HG03097 (cell line): ENCODE results near the gene WDR12.
"Not testable (repeated sequence)": the region's sequence is repeated elsewhere in the genome, so short reads cannot be mapped to it uniquely, and the experiment has no call there.

Experiments
- ATAC-seq: cut with Tn5 transposase; IDR thresholded peaks from one replicate; pipeline ENCODE4 v1.9.1; 2021; ENCODE audit not compliant: unreplicated experiment, low FRiP score

Gene WDR12

DNA sequence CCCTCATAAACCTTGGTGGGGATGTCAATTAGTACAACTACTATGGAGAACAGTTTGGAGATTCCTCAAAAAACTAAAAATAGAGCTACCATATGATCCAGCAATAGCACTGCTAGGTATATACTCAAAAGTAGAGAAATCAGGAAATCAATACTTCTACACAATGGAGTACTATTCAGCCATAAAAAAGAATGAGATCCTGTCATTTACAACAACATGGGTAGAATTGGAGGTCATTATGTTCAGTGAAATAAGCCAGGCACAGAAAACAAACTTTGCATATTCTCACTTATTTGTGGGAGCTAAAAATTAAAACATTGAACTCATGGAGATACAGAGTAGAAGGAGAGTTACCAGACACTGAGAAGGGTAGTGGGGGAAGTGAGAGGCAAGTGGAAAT, 6.0 kb downstream of the WDR12 start:
- ATAC-seq = not testable (repeated sequence)

DNA sequence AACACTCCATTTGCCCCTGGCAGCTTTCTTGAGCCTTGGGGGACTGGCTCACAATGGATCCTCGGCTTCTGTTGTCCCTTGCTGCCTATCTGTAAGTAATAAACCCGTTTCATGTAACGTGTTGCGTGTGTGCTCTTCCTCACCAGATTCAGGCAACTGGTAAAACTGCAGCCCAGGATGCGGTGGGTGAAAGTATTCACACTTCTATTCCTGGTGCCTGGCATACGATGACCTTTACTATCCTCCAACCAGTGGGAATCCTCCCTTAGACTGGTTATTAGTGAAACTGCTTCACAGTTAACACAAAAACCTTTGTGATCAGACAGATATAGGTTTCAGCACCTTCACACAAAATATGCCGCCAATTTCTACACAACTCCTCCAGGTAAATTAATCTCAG, 26.3 kb downstream of the WDR12 start:
- ATAC-seq = no peak

DNA sequence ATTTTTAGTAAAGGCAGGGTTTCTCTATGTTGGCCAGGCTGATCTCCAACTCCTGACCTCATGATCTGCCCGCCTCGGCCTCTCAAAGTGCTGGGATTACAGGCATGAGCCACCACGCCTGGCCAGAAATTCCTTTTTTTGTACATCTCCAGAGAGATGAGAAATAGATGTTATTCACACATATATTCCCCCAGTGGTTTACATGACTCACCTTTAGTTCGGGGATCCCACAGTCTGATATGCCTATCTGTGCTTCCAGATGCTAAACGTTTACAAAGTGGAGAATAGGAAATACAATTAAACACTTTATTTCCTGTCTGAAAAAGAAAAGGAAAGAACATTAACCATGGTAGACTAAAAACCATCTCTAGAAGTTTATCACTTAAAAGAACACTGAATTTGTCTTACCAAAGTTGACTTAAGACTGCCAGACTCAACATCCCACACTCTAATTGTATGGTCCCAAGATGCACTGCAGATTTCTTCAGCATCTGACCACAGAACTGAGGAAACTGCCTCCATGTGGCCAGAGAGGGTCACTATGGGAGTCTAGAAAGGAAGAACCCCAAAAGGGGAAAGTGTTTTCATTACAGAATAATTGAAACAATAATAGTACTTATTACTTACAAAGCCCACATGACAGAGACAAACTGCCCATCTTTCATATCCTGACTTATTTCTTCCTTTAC, 27.3 kb downstream of the WDR12 start:
- no peak for ATAC-seq

DNA sequence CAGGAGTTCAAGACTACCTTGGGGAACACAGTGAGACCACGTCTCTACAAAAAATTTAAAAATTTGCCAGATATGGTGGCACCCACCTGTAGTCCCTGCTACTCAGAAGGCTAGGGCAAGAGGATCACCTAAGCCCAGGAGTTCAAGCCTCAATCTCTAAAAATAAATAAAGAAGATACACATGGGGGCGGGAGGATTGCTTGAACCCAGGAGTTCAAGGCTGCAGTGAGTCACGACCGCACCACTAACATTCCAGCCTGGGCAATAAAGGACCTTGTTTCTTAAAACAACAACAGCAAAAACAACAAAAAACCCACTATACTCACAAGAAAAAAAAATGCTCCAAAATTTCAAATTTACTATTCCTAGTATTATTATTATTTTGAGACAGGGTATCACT, 29.9 kb downstream of the WDR12 start:
- ATAC-seq = no peak

DNA sequence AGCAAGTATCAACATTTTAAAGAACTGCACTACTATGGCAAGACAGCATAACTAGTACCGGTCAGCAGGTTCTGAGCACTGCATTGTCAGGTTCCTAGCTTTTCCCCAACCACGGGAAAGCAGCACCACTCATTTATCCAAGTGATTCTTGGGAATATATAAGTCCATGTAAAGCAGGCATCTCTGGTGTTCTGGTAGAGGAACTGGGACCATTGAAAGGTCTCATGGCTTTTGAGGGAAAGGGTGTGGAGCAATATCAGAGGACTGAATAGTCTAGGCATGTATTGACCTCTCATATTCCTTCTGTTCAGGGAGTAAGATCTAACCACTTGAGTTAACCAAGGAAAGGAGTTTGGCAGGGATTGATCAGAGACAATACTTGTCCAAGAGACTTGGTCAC, 33.8 kb downstream of the WDR12 start:
- no peak for ATAC-seq

DNA sequence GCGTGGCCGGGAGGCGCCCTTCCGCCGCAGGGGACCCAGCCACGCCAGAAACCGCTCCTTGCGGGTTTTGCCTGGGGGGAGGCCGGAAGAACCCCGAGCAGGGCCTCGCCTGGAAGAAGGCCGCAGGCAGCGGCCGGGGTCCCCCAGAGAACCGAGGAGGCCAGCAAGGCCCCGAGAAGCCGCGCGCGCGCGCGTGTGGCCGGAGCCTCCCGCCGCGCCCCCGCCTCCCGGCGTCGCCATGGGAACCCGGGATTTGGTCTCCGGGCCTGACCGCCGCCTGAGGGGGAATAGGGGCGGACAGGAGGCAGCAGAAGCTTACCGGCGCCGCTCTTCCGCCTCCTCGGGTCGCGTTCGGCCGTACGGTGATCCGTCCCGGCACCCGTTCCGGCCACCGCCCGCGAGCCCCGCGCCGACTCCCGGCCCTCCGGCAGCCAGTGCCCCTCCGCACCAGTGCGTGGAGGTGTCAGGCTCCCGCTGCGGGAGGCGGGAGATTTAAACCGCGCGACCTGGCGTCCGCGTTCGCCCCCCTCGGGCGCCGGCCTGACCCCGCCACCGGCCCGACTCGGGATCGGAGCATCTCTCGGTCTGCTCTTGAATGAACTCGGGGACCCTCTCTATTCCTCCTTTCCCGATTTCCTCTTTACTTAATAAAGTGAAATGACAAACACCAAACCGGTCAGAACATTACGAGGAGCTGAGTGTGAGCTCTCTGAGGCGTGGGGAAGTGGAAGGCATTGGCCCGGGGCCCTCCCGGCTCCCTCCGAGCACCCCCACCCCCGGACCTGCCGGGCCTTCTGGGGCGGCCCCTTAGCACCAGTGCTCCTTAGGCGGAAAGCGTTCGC, 40.0 kb downstream of the WDR12 start, which contains the start of gene ICA1L:
ICA1L (minus strand) TSS at position 467 of the 842 bp plus-strand sequence. CDS start 42,757 bp downstream, outside the sequence.
- peak; percentile 48 for ATAC-seq

DNA sequence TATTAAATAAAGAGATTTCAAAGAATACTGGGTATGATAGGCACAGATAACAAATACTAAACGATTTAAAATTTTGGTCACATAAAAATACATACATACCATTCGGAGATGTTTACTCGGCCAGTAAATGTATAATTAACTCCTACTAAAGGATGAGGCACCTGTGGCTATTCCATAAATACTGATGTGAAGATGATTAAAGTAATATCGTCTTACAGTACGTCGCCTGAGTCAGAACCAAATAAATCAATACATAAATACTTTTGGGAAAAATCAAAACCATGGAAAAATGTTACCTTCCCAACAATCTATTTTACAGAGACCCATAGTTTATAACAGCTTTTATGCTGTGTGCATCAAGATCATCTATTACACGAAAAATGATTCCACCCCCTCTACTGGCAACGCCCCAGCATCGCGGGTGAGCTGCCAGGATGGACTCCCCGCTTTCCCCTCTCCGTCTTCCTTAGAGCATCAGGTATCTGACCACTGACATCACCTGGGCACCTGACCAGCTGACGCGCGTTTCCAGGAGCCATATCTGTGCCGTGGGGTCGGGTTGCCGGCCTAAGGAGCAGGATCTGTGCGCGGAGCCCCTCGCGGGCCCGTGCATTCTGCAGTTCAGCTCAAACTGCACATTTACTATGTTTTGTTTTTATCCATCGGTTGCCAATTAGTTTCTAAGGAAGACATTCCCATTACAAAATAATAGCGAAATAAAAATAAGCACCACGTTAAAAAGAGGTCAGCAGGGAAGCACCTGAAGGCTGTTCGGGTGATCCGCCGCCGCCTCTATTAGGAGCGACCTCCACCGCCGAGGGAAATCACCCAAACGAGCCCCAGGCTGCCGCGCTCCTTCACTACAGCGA, 40.8 kb downstream of the WDR12 start:
- peak; percentile 57 for ATAC-seq

DNA sequence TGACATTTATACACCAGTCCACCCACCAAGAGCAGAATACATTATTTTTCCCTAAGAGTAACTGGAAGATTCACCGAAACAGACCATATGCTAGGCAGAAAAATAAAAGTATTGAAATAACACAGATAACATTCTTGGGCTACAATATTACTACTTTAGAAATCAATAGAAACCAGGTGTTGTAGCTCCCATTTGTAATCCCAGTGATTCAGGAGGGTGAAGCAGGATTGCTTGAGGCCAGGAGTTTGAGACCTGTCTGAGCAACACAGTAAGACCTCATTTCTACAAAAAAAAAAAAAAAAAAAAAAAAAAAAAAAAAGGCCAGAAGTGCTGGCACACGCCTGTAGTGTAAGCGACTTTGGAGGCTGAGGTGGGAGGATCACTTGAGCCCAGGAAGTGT, 49.5 kb downstream of the WDR12 start:
- ATAC-seq = no peak

DNA sequence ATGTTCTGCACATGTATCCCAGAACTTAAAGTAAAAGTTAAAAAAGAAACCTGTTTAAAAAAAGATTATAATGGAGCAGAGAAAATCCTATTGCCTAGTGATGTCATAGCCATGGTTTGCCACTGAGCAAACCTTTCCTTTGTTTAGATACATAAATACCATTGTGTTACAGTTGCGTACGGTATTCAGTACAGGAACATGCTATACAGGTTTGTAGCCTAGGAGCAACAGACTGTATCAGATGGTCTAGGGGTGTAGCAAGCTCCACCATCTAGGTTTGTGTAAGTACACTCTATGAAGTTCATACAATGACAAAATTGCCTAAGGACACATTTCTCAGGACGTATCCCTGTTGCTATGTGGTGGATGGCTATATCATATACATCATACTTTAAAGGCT, 52.9 kb downstream of the WDR12 start:
- no peak for ATAC-seq

DNA sequence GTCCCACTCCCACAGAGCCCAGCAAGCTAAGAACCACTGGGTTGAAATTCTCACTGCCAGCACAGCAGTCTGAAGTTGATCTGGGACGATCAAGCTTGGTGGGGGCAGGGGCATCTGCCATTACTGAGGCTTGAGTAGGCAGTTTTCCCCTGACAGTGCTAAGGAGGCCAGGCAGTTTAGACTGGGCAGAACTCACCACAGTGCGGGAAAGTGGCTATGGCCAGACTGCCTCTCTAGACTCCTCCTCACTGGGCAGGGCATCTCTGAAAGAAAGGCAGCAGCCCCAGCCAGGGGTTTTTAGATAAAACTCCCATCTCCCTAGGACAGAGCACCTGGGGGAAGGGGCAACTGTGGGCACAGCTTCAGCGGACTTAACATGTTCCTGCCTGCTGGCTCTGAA, 62.1 kb downstream of the WDR12 start:
- not testable (repeated sequence) for ATAC-seq

DNA sequence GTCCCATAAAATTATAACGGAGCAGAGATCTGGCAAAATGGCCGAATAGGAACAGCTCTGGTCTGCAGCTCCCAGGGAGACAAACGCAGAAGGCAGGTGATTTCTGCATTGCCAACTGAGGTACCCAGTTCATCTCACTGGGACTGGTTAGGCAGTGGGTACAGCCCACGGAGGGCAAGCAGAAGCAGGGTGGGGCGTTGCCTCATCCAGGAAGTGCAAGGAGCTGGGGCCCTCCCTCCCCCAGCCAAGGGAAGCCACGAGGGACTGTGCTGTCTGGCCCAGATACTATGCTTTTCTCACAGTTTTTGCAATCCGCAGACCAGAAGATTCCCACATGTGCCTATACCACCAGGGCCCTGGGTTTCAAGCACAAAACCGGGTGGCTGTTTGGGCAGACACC, 62.7 kb downstream of the WDR12 start:
- no peak for ATAC-seq

DNA sequence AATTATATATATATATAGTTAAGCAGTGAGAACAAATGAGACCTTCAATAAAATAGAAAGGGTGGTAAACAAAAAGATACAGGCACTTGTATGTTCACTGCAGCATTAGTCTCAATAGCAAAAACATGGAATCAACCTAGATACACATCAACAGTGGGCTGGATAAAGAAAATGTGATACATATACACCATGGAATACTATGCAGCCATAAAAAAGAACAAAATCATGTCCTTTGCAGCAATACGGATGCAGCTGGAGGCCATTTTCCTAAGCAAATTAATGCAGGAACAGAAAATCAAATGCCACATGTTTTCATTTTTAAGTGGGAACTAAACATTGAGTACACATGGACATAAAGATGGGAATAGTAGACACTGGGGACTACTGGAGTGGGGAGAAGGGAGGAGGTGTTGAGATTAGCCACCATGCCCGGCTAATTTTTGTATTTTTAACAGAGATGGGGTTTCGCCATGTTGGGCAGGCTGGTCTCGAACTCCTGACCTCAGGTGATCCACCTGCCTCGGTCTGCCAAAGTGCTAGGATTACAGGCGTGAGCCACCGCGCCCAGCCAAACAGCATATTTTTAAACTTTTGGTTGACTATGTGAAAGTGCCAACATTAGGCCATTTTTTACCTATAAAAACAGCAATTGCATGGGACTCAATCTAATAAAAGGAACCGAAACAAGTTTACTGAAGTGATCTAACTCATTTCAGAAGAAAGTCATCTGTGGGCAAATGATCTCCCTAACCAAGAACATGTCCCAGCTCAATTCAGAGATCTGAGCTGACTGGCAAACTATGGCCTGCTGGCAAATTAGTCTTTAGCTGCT, 63.6 kb downstream of the WDR12 start:
- ATAC-seq = no peak

DNA sequence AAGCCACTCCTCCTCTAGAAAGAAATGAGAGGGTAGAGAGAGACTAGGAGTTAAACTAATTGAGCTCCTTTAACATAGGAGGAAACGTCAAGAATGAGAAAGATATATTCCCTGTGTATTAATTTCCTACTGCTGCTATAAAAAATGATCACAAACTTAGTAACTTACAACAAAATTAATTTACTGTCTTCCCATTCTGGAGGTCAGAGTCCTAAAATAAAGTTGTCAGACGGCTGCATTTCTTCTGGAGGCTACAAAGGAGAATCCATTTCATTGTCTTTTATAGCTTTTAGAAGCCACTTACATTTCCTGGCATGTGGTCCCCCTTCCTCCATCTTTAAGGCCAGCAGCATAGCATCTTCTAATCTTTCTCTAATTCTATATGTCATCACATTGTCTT, 66.8 kb downstream of the WDR12 start:
- ATAC-seq = no peak

DNA sequence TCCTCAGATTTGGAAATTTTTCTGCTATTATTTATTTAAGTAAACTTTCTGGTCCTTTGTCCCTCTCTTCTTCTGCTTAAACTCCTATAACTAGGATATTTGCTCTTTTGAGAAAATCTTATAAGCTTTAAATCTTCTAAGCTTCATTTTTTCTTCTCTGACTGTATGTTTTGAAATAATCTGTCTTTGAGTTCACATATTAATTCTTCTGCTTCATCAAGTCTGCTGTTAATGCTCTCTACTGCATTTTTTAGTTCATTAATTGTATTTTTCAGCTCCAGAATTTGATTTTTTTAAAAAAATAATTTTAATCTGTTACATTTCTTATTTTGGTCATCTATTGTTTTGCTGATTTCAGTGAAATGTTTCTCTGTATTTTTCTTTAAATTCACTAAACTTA, 68.8 kb downstream of the WDR12 start:
- no peak for ATAC-seq

DNA sequence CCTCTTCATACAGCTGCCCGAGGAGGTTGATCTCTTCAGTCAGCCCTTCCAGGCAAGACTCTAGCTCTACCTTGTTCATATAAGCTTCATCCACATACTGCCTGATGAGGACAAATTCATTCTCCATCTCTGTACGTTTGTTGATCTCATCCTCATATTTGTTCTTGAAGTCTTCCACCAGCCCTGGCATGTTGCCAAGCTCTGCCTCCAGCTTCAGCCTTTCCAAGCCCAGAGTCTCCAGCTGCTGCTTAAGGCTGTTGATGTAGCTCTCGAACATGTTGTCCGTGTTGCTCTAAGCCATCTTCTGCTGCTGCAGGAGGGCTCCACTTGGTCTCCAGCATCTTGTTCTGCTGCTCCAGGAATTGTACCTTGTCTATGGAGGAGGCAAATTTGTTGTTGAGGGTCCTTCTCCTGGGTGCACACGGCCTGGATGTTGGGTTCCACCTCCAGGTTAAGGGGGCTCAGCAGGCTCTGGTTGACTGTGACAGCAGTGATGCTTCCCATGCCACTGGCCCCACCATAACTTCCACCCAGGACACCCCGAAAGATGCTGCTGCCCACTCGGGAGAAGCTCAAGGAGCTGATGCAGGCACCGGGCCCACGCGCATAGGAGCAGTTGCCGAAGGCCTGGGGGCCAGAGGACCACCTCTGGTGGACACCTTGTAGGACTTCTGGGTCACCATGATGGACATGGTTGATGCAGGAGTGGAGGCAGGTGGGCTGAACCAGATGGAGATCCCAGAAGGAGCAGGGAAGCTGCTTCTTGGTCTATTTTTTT, 70.2 kb downstream of the WDR12 start:
- ATAC-seq = no peak

DNA sequence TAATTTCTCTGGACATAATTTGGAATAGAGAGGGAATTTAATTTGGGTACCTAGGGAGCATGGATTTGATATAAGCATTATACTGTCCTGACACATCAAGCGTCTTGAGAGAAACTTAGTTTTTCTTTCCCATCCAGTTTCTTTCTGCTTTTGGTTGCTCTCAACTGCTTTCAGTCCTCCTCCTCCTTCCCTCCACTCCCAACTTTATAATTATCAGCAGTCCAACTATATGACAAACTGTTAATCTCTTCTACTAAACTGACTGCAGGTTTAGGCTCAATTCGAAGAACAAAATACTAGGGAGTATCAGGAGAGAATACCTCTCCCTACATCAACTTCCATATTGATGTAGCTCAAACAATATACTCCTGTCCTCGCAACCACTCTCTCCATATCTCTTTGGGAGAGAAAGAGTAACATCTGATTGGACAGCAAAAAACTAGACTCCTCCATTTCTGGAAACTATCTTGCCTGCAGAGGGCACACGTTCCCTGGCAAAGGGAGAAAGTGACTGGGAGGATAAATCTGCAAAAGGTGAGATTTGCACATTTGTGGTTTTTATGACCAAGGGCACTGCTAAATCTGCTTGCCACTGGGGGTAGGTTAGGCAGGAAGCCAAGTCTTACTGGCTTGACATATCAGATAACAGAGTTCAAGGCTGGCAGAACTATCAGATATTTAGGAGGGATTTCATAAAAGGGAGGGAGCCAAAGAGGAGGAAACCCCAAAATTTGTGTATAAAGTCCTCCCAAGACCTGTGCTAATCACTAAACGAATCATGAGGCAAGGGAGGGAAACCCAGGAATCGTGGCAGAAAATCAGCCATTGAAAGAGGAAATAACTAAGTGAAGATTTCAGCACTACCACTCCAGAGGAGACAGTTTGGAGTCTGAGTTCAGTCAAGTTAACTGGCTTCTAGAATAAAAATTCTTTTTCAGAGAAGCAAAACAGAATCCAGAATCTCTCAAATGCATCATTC, 79.9 kb downstream of the WDR12 start:
- ATAC-seq = no peak

DNA sequence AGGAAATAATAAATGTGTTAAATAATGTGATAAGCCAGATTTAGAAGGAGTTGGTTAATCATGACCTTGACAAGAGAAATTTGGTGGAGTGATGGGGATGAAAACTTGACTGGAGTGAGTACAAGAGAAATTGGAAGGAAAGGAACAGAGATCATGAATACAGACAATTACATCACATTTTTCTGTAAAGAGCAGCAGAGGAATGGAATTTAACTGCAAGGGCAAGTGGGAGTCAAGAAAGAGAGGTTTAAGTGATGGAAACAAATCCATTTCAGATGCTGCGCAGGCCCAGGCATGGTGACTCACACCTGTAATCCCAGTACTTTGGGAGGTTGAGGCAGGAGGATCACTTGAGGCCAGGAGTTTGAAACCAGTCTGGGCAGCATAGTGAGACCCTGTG, 86.6 kb downstream of the WDR12 start:
- ATAC-seq = no peak
